DMS 273 (cell line): ENCODE measurements around the gene STK39.

Experiments used
- DNase-seq: peaks from one replicate; lab custom pipeline; 2025; ENCODE audit not compliant: unreplicated experiment; lab: John Stamatoyannopoulos, UW

The STK39 gene

GRCh38 chr2:168021800-168022587 lies 225.4 kb downstream of the STK39 start:
- DNase-seq, result no peak

GRCh38 chr2:168015274-168015953 lies 232.0 kb downstream of the STK39 start:
- DNase-seq, result no peak

GRCh38 chr2:168009900-168010299 lies 237.5 kb downstream of the STK39 start:
- no peak for DNase-seq

- DNase-seq, result no peak
These were observed 238.7 kb downstream of the STK39 start for GRCh38 chr2:168008646-168009195.

- no peak for DNase-seq
These were observed 240.9 kb downstream of the STK39 start for GRCh38 chr2:168006498-168006897.

- DNase-seq, result no peak
These were observed 241.8 kb downstream of the STK39 start for GRCh38 chr2:168005586-168005985.

- no peak for DNase-seq
These were observed 243.5 kb downstream of the STK39 start for GRCh38 chr2:168003876-168004275.

GRCh38 chr2:168002021-168002553 lies 245.3 kb downstream of the STK39 start:
- DNase-seq, result no peak

- DNase-seq, result no peak
These were observed 255.1 kb downstream of the STK39 start for GRCh38 chr2:167992278-167992677.

- no peak for DNase-seq
These were observed 257.3 kb downstream of the STK39 start for GRCh38 chr2:167990062-167990461.

- DNase-seq, result no peak
These were observed 259.1 kb downstream of the STK39 start for GRCh38 chr2:167988296-167988695.

GRCh38 chr2:167987558-167987957 lies 259.8 kb downstream of the STK39 start:
- no peak for DNase-seq

GRCh38 chr2:167987026-167987425 lies 260.4 kb downstream of the STK39 start:
- no peak for DNase-seq

- no peak for DNase-seq
These were observed 261.2 kb downstream of the STK39 start for GRCh38 chr2:167986223-167986622.

GRCh38 chr2:167981945-167982344 lies 265.4 kb downstream of the STK39 start:
- no peak for DNase-seq

GRCh38 chr2:167980439-167980838 lies 267.0 kb downstream of the STK39 start:
- DNase-seq, result no peak

GRCh38 chr2:167972746-167973145 lies 274.6 kb downstream of the STK39 start:
- no peak for DNase-seq

GRCh38 chr2:167972020-167972419 lies 275.4 kb downstream of the STK39 start:
- no peak for DNase-seq

- DNase-seq, result no peak
These were observed 280.2 kb downstream of the STK39 start for GRCh38 chr2:167966937-167967913.

GRCh38 chr2:167965907-167966761 lies 281.3 kb downstream of the STK39 start:
- DNase-seq, result no peak
